HG03135 (cell line): ENCODE data around the gene MXRA7.
"Not testable (repeated sequence)": the region's sequence is repeated elsewhere in the genome, so short reads cannot be mapped to it uniquely, and the experiment has no call there.

Source experiments
- ATAC-seq: cut with Tn5 transposase; IDR thresholded peaks from one replicate; pipeline ENCODE4 v1.9.1; 2021; ENCODE audit warnings: mild to moderate bottlenecking, moderate library complexity; ENCODE audit not compliant: unreplicated experiment

MXRA7 gene

GRCh38 chr17:76716146-76716838, 5.5 kb upstream of the MXRA7 start:
- ATAC-seq: no peak

DNA sequence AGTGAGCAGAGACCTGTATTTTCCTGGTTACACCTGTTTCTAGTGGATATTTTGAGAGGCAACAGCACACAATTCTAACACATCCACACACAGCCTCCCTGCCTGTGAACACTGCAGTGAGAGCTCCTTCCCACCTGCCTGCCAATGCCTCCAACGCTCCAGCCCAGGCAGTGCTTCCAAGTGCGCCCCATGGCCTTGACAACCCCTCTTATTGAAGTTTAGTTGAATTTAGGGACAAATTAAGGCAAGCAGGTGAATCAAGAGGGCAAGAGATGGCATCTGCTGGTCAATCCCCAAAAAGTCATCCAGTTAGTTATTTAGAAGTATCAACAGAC, 4.7 kb upstream of the MXRA7 start:
- ATAC-seq: no peak

GRCh38 chr17:76714822-76715495, 4.2 kb upstream of the MXRA7 start:
- no peak for ATAC-seq

GRCh38 chr17:76714336-76714735, 3.6 kb upstream of the MXRA7 start:
- ATAC-seq: no peak

DNA sequence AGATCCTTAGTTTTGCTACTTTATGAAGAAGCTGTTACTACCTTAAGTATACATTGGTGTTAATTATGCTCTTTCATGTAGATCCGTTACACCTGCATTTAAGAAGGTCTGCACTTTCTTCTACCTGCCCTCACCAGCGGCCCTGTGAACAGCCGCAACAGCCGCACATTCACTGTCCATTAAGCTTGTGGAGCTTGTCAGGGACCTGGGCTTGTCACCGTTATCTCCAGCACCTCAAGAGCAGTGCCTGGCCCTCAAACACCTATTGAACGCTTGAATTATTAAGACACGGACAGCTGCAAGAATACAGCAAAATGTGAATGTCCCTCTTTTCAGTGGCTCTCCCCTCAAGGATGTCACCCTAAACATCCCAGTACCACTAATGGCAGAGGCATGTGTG, 3.0 kb upstream of the MXRA7 start:
- no peak for ATAC-seq

DNA sequence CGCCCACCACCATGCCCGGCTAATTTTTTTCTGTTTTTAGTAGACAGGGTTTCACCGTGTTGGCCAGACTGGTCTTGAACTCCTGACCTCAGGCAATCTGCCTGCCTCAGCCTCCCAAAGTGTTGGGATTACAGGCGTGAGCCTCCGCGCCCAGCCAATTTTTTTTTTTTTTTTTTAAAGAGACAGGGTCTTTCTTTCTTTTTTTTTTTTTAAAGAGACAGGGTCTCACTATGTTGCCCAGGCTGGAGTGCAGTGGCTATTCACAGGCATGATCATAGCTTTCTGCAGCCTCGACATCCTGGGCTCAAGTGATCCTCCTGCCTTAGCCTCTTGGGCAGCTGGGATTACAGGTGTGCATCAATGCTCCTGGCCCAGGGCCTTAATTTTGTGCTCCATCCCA, 1.6 kb upstream of the MXRA7 start:
- not testable (repeated sequence) for ATAC-seq

- ATAC-seq: not testable (repeated sequence)
Measured at GRCh38 chr17:76709951-76710862, 558 bp downstream of the MXRA7 start.

DNA sequence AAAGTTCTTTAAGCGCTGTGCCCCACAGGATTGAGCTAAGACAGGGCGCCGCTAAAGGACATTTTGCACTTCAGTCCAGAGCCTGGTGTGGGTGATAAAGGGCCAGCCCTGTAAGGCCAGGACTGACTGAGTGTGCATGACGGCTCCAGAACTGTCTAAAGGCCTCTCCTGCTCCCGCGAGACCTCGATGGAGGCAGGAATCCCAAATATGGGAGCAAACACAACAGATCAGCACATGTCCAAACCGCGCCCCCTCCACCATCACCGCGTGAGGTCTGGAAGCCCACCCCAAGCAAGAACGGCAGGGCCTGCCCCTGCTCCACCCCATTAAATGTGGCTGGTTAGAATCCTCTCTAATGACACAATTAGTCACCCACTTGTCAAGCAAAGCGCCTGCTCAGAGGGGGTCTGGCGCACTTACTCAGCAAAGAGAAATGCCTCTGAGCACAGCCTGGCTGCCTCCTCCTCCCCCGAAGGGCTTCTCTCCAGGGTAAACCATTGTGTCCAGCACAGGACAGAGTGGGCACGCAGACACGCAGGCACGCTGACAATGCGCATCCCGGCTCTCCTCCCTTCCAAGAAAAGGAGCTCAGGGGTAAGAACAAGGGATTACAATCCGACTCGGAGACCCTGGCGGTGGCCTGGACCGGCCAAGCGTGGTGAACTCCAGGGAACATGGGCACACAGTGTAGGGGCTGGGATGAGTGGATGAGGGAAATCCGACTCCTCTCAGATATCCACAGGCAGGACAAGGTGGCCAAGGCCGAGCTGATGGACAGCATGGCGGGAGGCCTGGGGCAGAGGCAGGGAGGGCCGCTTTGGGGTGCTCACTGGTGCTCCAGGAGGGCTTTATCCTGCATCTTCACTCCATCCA, 1.5 kb downstream of the MXRA7 start:
- no peak for ATAC-seq

- ATAC-seq: no peak
Measured at GRCh38 chr17:76707985-76708807, 2.6 kb downstream of the MXRA7 start.

DNA sequence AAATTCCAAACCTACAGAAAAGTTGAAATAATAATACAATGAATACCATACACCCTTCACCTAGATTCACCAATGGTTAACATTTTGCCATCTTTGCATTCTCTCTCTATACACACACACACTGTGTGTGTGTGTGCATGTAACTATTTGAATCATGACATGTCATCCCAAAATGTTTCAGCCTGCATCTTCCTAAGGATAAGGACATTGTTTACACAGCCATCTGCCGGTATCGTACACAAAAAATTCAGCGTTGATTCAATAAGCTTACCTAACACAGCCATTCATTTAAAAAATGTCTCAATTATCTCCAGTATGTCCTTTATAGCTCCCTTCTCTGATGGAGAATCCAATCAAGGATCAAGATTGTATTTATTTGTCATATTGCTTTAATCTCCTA, 3.9 kb downstream of the MXRA7 start:
- ATAC-seq: no peak

- ATAC-seq: no peak
Measured at GRCh38 chr17:76704805-76705204, 6.0 kb downstream of the MXRA7 start.

DNA sequence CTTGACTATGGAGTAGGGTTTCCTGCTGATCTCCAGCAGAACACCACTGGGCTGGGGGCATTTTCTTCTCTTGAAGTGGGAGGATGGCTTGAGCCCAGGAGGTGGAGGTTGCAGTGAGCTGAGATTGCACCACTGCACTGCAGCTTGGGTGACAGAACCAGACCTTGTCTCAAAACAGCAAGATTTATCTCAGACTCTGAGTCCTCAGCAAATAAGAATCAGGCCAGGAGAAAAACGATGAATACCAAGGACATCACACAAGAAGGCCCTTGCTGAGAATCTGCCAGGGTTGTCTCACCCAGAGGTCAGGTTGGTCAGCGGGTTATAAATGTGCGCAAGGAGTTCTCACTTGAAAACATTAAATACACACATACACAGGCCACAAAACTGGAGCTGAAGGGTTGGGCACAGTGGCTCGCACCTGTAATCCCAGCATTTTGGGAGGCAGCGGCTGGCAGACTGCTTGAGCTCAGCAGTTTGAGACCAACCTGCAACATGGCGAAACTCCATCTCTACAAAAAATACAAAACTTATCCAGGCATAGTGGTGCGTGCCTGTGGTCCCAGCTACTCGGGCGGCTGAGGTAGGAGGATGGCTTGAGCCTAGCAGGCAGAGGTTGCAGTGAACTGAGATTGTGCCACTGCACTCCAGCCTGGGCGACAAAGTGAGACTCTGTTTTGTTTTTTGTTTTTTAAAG, 7.7 kb downstream of the MXRA7 start:
- ATAC-seq: no peak

- ATAC-seq: no peak
Measured at GRCh38 chr17:76702076-76702475, 8.7 kb downstream of the MXRA7 start.

GRCh38 chr17:76701471-76701967, 9.2 kb downstream of the MXRA7 start:
- ATAC-seq: no peak

DNA sequence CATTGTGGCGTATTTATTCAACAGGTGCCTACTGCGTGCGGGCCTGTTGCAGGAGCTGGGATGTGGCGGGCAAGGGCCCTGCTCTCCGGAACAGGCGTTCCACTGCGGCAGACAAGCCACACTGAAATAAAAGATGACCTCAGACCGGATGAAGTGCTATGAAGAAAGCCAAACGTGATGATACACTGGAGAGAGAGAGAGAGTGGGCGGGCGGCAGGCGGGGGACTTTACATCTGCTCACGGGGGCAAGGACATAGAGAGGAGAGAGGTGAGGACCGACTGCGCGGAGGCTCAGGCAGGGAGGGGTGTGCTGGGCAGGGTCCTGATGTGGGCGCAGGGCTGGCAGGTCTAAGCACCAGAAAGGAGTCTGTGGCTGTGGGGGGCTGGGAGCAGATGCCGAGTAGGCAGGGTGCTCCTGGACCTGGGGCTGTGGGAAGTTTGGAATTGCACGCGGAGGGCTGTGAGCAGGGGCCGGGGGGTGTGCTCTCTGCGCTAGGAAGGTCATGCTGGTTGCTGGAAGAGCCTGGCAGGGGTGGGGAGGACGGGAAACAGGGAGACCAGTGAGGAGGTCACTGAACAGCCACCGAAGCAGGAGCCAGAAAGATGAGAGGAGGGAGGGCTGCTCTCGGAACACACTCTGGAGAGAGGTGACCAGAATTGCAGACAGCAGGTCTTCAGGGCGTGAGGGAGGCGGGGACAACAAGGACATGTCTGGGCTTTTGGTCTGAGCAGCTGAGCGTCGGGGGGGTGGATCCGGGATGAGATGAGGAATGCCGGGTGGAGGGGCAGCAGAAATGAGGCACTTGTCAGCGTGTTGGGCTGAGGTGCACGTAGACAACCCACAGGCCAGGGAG, 9.9 kb downstream of the MXRA7 start:
- ATAC-seq: no peak

DNA sequence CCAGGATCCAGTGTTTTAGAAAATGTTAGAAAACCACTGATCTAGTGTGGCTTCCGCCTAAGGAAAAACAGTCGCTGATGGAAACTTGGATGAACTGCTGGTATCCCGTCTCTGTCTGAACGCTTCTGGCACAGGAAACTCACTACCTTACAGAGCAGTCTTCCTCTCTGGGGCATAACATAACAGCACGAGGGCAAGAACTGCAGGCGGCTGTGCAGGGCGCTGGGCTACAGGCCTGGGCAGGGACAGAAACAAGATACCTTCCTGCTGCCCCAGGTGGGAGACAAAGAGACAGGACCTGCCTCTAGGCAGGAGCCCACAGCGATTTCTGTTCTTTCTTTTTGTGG, 10.5 kb downstream of the MXRA7 start:
- ATAC-seq: no peak

- not testable (repeated sequence) for ATAC-seq
Measured at GRCh38 chr17:76698466-76698977, 12.2 kb downstream of the MXRA7 start.
